GM21390 (cell line): ENCODE results near the gene SLC41A1.
A peak's percentile ranks its signal among the peaks of the same experiment; 100 is the strongest.

Experiments
- ATAC-seq: cut with Tn5 transposase; IDR thresholded peaks from one replicate; pipeline ENCODE4 v1.9.1; 2021; ENCODE audit not compliant: unreplicated experiment

The SLC41A1 gene

GRCh38 chr1:205760606-205761005 lies 52.4 kb downstream of the SLC41A1 start:
- ATAC-seq = no peak

GRCh38 chr1:205756552-205756951 lies 56.4 kb downstream of the SLC41A1 start:
- ATAC-seq = no peak

- ATAC-seq = no peak
These were observed 58.1 kb downstream of the SLC41A1 start for GRCh38 chr1:205754857-205755256.

GRCh38 chr1:205751036-205751651 lies 61.9 kb downstream of the SLC41A1 start:
- ATAC-seq = no peak

- peak; percentile 75 for ATAC-seq
These were observed 62.6 kb downstream of the SLC41A1 start, which contains the start of gene NUCKS1 for GRCh38 chr1:205750138-205751035. TSS of gene NUCKS1 (minus strand) at chr1:205750182. CDS start at chr1:205749973, 209 bp downstream.

GRCh38 chr1:205749234-205750137 lies 63.5 kb downstream of the SLC41A1 start:
- ATAC-seq = peak; percentile 77

- peak; percentile 20 for ATAC-seq
These were observed 64.4 kb downstream of the SLC41A1 start for GRCh38 chr1:205748403-205749233.

- no peak for ATAC-seq
These were observed 66.1 kb downstream of the SLC41A1 start for GRCh38 chr1:205746757-205747412.

- no peak for ATAC-seq
These were observed 68.6 kb downstream of the SLC41A1 start for GRCh38 chr1:205744403-205744802.

- no peak for ATAC-seq
These were observed 69.0 kb downstream of the SLC41A1 start for GRCh38 chr1:205743977-205744376.

GRCh38 chr1:205741681-205742080 lies 71.3 kb downstream of the SLC41A1 start:
- no peak for ATAC-seq

GRCh38 chr1:205739348-205740160 lies 73.4 kb downstream of the SLC41A1 start:
- no peak for ATAC-seq
